Measurements from ENCODE around the gene FAM43B. TPM values are rescaled to one million over a fixed set of nuclear protein-coding genes. Genes with fewer than 3 reads are reported as not detected.

The FAM43B gene
- total RNA-seq, 5 donors from 2014 or later (not counting 1 experiment from before 2014, with no cell fraction given) = not detected

GRCh38 chr1:20558191-20558590 lies 5.8 kb downstream of the FAM43B start:
- Histone ChIP-seq H3K27me3 (replicated peaks in 1 of 2; ENCODE audit: control insufficient read depth in 2 of 2, extremely low read depth in 1 of 2, insufficient read depth in 2 of 2, low read length in 1 of 2) (peaks cover 8 to 59% of the 10 kb centered on the region in 2 experiments), H3K4me3 (ENCODE audit: control insufficient read depth in 1 of 2, extremely low read depth in 1 of 2, low read length in 1 of 2) (no peak overlapping the region), H3K36me3 (ENCODE audit: control insufficient read depth in 2 of 2, extremely low read depth in 1 of 2, insufficient read depth in 1 of 2, low read length in 1 of 2) (no peaks in the 10 kb centered on the region), H3K27ac (ENCODE audit: low read length) (no peak overlapping the region), H3K9me3 (no peaks in the 10 kb centered on the region), H3K4me1 (ENCODE audit: control insufficient read depth in 1 of 2, extremely low read depth in 1 of 2, insufficient read depth in 2 of 2, low read length in 2 of 2) (no peaks in the 10 kb centered on the region)
- H3K27me3 Mint-ChIP-seq = peaks cover 30 to 46% of the 10 kb centered on the region in 2 donors
- no CpG with 5 or more reads among the region's 5 CpGs for WGBS (ENCODE audit: insufficient coverage)
- no peak overlapping the region for H3K27ac Mint-ChIP-seq
- no peaks in the 10 kb centered on the region for H3K9me3 Mint-ChIP-seq
- ChIA-PET CTCF (no interaction called here), POLR2A (no interaction called here)
- no peaks in the 10 kb centered on the region for H3K36me3 Mint-ChIP-seq
- H3K4me3 Mint-ChIP-seq = no peak overlapping the region
- ATAC-seq (replicated peaks in 1 of 4) (no peak), DNase-seq (no peak)
- peaks cover 0 to 3% (median 2%) of the 10 kb centered on the region in 3 donors for H3K4me1 Mint-ChIP-seq

GRCh38 chr1:20560966-20561365 lies 8.6 kb downstream of the FAM43B start:
- H3K9me3 ChIP-seq = no peaks in the 10 kb centered on the region
- H3K4me3 ChIP-seq (ENCODE audit: control insufficient read depth in 1 of 2, extremely low read depth in 1 of 2, low read length in 1 of 2) = no peak overlapping the region
- Mint-ChIP-seq H3K4me3 (no peak overlapping the region), H3K27me3 (peaks cover 33 to 45% of the 10 kb centered on the region in 2 donors), H3K27ac (no peak overlapping the region), H3K36me3 (no peaks in the 10 kb centered on the region), H3K4me1 (no peaks in the 10 kb centered on the region), H3K9me3 (no peaks in the 10 kb centered on the region)
- ATAC-seq (replicated peaks in 1 of 4) (no peak), DNase-seq (no peak)
- POLR2A ChIA-PET = no interaction called here
- no peaks in the 10 kb centered on the region for H3K36me3 ChIP-seq (ENCODE audit: control insufficient read depth in 2 of 2, extremely low read depth in 1 of 2, insufficient read depth in 1 of 2, low read length in 1 of 2)
- peaks cover 4 to 50% of the 10 kb centered on the region in 2 experiments for H3K27me3 ChIP-seq (replicated peaks in 1 of 2; ENCODE audit: control insufficient read depth in 2 of 2, extremely low read depth in 1 of 2, insufficient read depth in 2 of 2, low read length in 1 of 2)
- H3K27ac ChIP-seq (ENCODE audit: low read length) = no peak overlapping the region
- CTCF ChIA-PET = no interaction called here
- H3K4me1 ChIP-seq (ENCODE audit: control insufficient read depth in 1 of 2, extremely low read depth in 1 of 2, insufficient read depth in 2 of 2, low read length in 2 of 2) = no peaks in the 10 kb centered on the region
- 71% methylated on average over 1 of the region's 1 CpG for WGBS (ENCODE audit: insufficient coverage)

DNA sequence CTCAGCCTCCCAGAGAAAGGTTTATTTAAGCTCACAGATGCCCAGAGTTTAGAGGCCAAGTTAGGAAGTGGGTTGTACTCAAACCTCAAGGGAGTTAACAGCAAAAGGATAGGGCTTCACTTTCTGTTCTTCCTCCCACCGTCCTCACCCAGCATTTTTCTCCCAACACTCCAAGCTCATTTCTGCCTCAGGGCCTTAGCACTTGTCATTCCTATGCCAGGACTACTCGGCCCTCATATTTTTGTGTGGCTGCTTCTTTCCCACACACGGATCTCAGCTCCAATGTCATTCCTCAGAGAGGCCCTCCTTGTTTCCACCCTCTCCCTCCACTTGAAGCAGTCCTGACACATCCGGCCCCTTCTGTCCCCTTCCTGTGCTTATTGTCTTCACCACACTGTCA lies 12.9 kb downstream of the FAM43B start:
- DNase-seq = no peak
- Histone ChIP-seq H3K4me1 (ENCODE audit: control insufficient read depth in 1 of 2, extremely low read depth in 1 of 2, insufficient read depth in 2 of 2, low read length in 2 of 2) (no peaks in the 10 kb centered on the region), H3K27me3 (replicated peaks in 1 of 2; ENCODE audit: control insufficient read depth in 2 of 2, extremely low read depth in 1 of 2, insufficient read depth in 2 of 2, low read length in 1 of 2) (peaks cover 8 to 50% of the 10 kb centered on the region in 2 experiments), H3K27ac (ENCODE audit: low read length) (no peak overlapping the region), H3K4me3 (ENCODE audit: control insufficient read depth in 1 of 2, extremely low read depth in 1 of 2, low read length in 1 of 2) (no peak overlapping the region), H3K36me3 (ENCODE audit: control insufficient read depth in 2 of 2, extremely low read depth in 1 of 2, insufficient read depth in 1 of 2, low read length in 1 of 2) (no peaks in the 10 kb centered on the region), H3K9me3 (no peaks in the 10 kb centered on the region)
- POLR2A ChIA-PET = no interaction called here
- Mint-ChIP-seq H3K36me3 (no peaks in the 10 kb centered on the region), H3K4me1 (no peaks in the 10 kb centered on the region), H3K27me3 (peaks cover 42 to 54% of the 10 kb centered on the region in 2 donors), H3K4me3 (no peak overlapping the region), H3K27ac (no peak overlapping the region), H3K9me3 (no peaks in the 10 kb centered on the region)
- ATAC-seq (replicated peaks in 1 of 4) = no peak
- 63% methylated on average over 4 of the region's 4 CpGs for WGBS (ENCODE audit: insufficient coverage)
- CTCF ChIA-PET = no interaction called here

- Histone ChIP-seq H3K9me3 (no peaks in the 10 kb centered on the region), H3K4me1 (ENCODE audit: control insufficient read depth in 1 of 2, extremely low read depth in 1 of 2, insufficient read depth in 2 of 2, low read length in 2 of 2) (no peaks in the 10 kb centered on the region), H3K4me3 (ENCODE audit: control insufficient read depth in 1 of 2, extremely low read depth in 1 of 2, low read length in 1 of 2) (no peak overlapping the region), H3K27ac (ENCODE audit: low read length) (no peak overlapping the region), H3K27me3 (replicated peaks in 1 of 2; ENCODE audit: control insufficient read depth in 2 of 2, extremely low read depth in 1 of 2, insufficient read depth in 2 of 2, low read length in 1 of 2) (peaks cover 9 to 35% of the 10 kb centered on the region in 2 experiments), H3K36me3 (ENCODE audit: control insufficient read depth in 2 of 2, extremely low read depth in 1 of 2, insufficient read depth in 1 of 2, low read length in 1 of 2) (no peaks in the 10 kb centered on the region)
- peaks cover 0 to 3% (median 0%) of the 10 kb centered on the region in 3 donors for H3K9me3 Mint-ChIP-seq
- no CpG with 5 or more reads among the region's 4 CpGs for WGBS (ENCODE audit: insufficient coverage)
- ATAC-seq (replicated peaks in 1 of 4) (no peak), DNase-seq (no peak)
- H3K4me3 Mint-ChIP-seq = no peak overlapping the region
- H3K27me3 Mint-ChIP-seq = peaks cover 42 to 45% of the 10 kb centered on the region in 2 donors
- ChIA-PET CTCF (no interaction called here), POLR2A (no interaction called here)
- no peaks in the 10 kb centered on the region for H3K36me3 Mint-ChIP-seq
- no peak overlapping the region for H3K27ac Mint-ChIP-seq
- peaks cover 0 to 10% (median 2%) of the 10 kb centered on the region in 3 donors for H3K4me1 Mint-ChIP-seq
Observed at GRCh38 chr1:20569523-20570098, 17.2 kb downstream of the FAM43B start.

- no peaks in the 10 kb centered on the region for H3K36me3 Mint-ChIP-seq
- peaks cover 0 to 10% (median 2%) of the 10 kb centered on the region in 3 donors for H3K4me1 Mint-ChIP-seq
- Histone ChIP-seq H3K9me3 (no peaks in the 10 kb centered on the region), H3K27ac (ENCODE audit: low read length) (no peak overlapping the region), H3K27me3 (replicated peaks in 1 of 2; ENCODE audit: control insufficient read depth in 2 of 2, extremely low read depth in 1 of 2, insufficient read depth in 2 of 2, low read length in 1 of 2) (peaks cover 12 to 39% of the 10 kb centered on the region in 2 experiments), H3K36me3 (ENCODE audit: control insufficient read depth in 2 of 2, extremely low read depth in 1 of 2, insufficient read depth in 1 of 2, low read length in 1 of 2) (no peaks in the 10 kb centered on the region), H3K4me3 (ENCODE audit: control insufficient read depth in 1 of 2, extremely low read depth in 1 of 2, low read length in 1 of 2) (no peak overlapping the region), H3K4me1 (ENCODE audit: control insufficient read depth in 1 of 2, extremely low read depth in 1 of 2, insufficient read depth in 2 of 2, low read length in 2 of 2) (no peaks in the 10 kb centered on the region)
- H3K27me3 Mint-ChIP-seq = peaks cover 38 to 39% of the 10 kb centered on the region in 2 donors
- WGBS (ENCODE audit: insufficient coverage) = 81% methylated on average over 1 of the region's 5 CpGs
- POLR2A ChIA-PET = no interaction called here
- no peak for DNase-seq
- CTCF ChIA-PET = no interaction called here
- ATAC-seq (replicated peaks in 1 of 4) = no peak
- H3K4me3 Mint-ChIP-seq = no peak overlapping the region
- no peak overlapping the region for H3K27ac Mint-ChIP-seq
- H3K9me3 Mint-ChIP-seq = peaks cover 0 to 3% (median 0%) of the 10 kb centered on the region in 3 donors
Observed at GRCh38 chr1:20571427-20571826, 19.1 kb downstream of the FAM43B start.

DNA sequence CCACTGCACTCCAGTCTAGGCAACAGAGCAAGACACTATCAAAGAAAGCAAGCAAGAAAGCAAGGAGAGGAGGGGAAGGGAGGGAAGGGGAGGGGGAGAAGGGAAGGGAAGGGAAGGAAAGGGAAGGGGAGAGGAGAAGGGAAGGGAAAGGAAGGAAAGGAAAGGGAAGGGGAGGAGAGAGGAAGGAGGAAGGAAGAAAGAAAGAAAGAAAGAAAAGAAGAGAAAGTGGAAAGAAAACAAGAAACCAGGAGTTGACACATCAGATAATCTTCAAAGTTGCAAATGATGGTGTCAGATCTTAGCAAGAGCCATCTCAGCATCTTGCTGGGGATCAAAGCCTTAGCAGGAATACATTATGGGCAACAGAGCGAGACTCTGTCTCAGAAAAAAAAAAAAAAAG lies 21.6 kb downstream of the FAM43B start:
- H3K27me3 Mint-ChIP-seq = peaks cover 32 to 37% of the 10 kb centered on the region in 2 donors
- peaks cover 0 to 3% (median 0%) of the 10 kb centered on the region in 3 donors for H3K9me3 Mint-ChIP-seq
- no peak for ATAC-seq (replicated peaks in 1 of 4)
- CTCF ChIA-PET = no interaction called here
- peaks cover 12 to 31% of the 10 kb centered on the region in 2 experiments for H3K27me3 ChIP-seq (replicated peaks in 1 of 2; ENCODE audit: control insufficient read depth in 2 of 2, extremely low read depth in 1 of 2, insufficient read depth in 2 of 2, low read length in 1 of 2)
- no peaks in the 10 kb centered on the region for H3K36me3 Mint-ChIP-seq
- H3K9me3 ChIP-seq = no peaks in the 10 kb centered on the region
- no peak for DNase-seq
- peaks cover 0 to 10% (median 2%) of the 10 kb centered on the region in 3 donors for H3K4me1 Mint-ChIP-seq
- H3K27ac Mint-ChIP-seq = no peak overlapping the region
- H3K27ac ChIP-seq (ENCODE audit: low read length) = no peak overlapping the region
- H3K4me3 ChIP-seq (ENCODE audit: control insufficient read depth in 1 of 2, extremely low read depth in 1 of 2, low read length in 1 of 2) = no peak overlapping the region
- no peak overlapping the region for H3K4me3 Mint-ChIP-seq
- H3K36me3 ChIP-seq (ENCODE audit: control insufficient read depth in 2 of 2, extremely low read depth in 1 of 2, insufficient read depth in 1 of 2, low read length in 1 of 2) = no peaks in the 10 kb centered on the region
- no peaks in the 10 kb centered on the region for H3K4me1 ChIP-seq (ENCODE audit: control insufficient read depth in 1 of 2, extremely low read depth in 1 of 2, insufficient read depth in 2 of 2, low read length in 2 of 2)
- POLR2A ChIA-PET = no interaction called here
- 67% methylated on average over 1 of the region's 1 CpG for WGBS (ENCODE audit: insufficient coverage)

Data from T-cell (primary cell).